Ovary (tissue), 3 donors: ENCODE results near the gene LMO4.

Experiments
- CTCF ChIP-seq, 3 donors: fragments of 450-650 bp in 2 of 3; fragments of 200-600 bp in 1 of 3; IDR thresholded peaks; one replicate each; pipeline versions ENCODE4 v1.5.1 to v1.8.0; 2016 to 2022; ENCODE audit warnings: antibody characterized with exemption in 3 of 3, mild to moderate bottlenecking in 1 of 3
- POLR2A ChIP-seq: fragments of 450-650 bp; IDR thresholded peaks from one replicate; pipeline ENCODE4 v1.6.1; 2017; ENCODE audit warnings: antibody characterized with exemption, mild to moderate bottlenecking, moderate library complexity
- donor health status: DM: no; HTN: no; CAD: no.

- no peak for TF ChIP-seq CTCF (IDR thresholded peaks at IDR 0.05)
- no peak for TF ChIP-seq POLR2A
These were observed 41.2 kb downstream of the LMO4 start for GRCh38 chr1:87369736-87370478.
